Nephron progenitor cell (in vitro differentiated cells): ENCODE data around the gene BTBD9.
A peak's percentile ranks its signal among the peaks of the same experiment; 100 is the strongest.

Experiments
- DNase-seq: peaks from one replicate; pipeline ENCODE4 v3.0.0; 2021
- H3K27ac Mint-ChIP-seq: 2 replicates; pipeline ENCODE4 v1.8.0; 2021; ENCODE audit warnings: mild to moderate bottlenecking, moderate library complexity, mixed read lengths
- H3K27me3 Mint-ChIP-seq: 2 replicates; pipeline ENCODE4 v1.8.0; 2021; ENCODE audit warnings: mild to moderate bottlenecking, low read depth, mixed read lengths; ENCODE audit not compliant: poor library complexity
- H3K36me3 Mint-ChIP-seq: 2 replicates; pipeline ENCODE4 v1.8.0; 2021; ENCODE audit warnings: low read depth, mixed read lengths
- H3K4me1 Mint-ChIP-seq: 2 replicates; pipeline ENCODE4 v1.8.0; 2021; ENCODE audit warnings: mixed read lengths
- H3K4me3 Mint-ChIP-seq: 2 replicates; pipeline ENCODE4 v1.8.0; 2021; ENCODE audit warnings: mild to moderate bottlenecking, moderate library complexity, mixed read lengths
- H3K9me3 Mint-ChIP-seq: 2 replicates; pipeline ENCODE4 v1.8.0; 2021; ENCODE audit warnings: mild to moderate bottlenecking, moderate library complexity, mixed read lengths
- TF ChIP-seq, protein P1 (sequence below): fragments of 200-600 bp; sonication (generic); IDR thresholded peaks from 2 replicates; pipeline ENCODE4 v1.5.0; 2021; ENCODE audit warnings: antibody characterized with exemption

BTBD9 gene

GRCh38 chr6:38646166-38646878 is 6.6 kb upstream of the BTBD9 start:
- peaks cover 4% of the 10 kb centered on the region for H3K27me3 Mint-ChIP-seq
- TF ChIP-seq, protein P1, sequence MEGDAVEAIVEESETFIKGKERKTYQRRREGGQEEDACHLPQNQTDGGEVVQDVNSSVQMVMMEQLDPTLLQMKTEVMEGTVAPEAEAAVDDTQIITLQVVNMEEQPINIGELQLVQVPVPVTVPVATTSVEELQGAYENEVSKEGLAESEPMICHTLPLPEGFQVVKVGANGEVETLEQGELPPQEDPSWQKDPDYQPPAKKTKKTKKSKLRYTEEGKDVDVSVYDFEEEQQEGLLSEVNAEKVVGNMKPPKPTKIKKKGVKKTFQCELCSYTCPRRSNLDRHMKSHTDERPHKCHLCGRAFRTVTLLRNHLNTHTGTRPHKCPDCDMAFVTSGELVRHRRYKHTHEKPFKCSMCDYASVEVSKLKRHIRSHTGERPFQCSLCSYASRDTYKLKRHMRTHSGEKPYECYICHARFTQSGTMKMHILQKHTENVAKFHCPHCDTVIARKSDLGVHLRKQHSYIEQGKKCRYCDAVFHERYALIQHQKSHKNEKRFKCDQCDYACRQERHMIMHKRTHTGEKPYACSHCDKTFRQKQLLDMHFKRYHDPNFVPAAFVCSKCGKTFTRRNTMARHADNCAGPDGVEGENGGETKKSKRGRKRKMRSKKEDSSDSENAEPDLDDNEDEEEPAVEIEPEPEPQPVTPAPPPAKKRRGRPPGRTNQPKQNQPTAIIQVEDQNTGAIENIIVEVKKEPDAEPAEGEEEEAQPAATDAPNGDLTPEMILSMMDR = no peak
- peaks cover 19% of the 10 kb centered on the region for H3K36me3 Mint-ChIP-seq
- peaks cover 6% of the 10 kb centered on the region for H3K9me3 Mint-ChIP-seq
- peaks cover 4% of the 10 kb centered on the region for H3K4me1 Mint-ChIP-seq
- no peak overlapping the region for H3K4me3 Mint-ChIP-seq
- no peak overlapping the region for H3K27ac Mint-ChIP-seq
- DNase-seq = no peak

DNA sequence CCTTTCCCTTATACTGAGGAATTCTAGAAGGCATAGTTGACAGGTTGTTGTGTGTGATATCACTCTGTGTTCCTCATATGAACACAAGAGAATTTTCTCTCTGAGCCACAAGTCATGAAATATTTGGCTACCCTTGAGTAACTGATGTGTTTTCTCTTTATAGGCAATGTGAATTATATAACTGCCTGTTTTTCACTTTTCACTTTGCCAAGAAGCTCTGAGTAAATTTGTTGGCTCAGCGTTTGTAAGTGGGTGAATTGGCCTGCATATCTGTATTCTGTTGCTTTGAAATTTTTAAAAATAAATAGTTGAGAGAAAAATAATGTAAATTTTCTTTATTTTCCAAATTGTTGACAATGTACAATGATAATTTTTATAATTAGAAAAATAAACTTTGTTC is 5.2 kb upstream of the BTBD9 start:
- TF ChIP-seq, protein P1 = no peak
- Mint-ChIP-seq H3K27me3 (peaks cover 4% of the 10 kb centered on the region), H3K4me3 (no peak overlapping the region), H3K9me3 (no peaks in the 10 kb centered on the region), H3K4me1 (peaks cover 11% of the 10 kb centered on the region), H3K27ac (no peak overlapping the region), H3K36me3 (peaks cover 6% of the 10 kb centered on the region)
- DNase-seq = no peak

DNA sequence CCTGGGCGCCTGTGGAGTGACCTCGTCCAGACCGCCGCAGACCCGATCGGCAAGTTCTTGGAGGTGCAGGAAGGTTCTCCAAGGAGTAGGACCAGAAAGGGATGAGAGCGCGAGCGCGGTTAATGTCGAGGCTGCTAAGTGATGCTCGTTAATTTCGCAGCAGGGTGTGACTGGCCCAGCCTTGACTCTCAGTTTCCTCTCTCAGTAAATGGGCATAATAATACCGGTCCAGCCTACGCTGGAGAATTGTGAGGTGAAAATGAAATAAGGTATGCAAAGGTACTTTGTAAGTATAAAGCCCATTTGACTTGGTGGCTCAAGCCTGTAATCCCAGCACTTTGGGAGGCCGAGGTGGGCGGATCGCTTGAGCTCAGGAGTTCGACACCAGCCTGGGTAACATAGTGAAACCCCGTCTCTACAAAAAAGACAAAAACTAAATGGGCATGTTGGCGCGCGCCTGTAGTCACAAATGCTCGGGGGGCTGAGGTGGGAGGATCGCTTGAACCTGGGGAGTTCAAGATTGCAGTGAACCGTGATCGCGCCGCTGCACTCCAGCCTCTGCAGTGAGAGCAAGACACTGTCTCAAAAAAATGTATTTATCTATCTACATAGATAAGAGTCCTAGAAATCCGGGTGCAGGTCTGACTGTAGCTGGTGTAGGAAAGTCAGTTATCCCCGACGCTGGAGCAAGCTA is 634 bp upstream of the BTBD9 start:
- H3K9me3 Mint-ChIP-seq = no peaks in the 10 kb centered on the region
- H3K4me1 Mint-ChIP-seq = peaks cover 18% of the 10 kb centered on the region
- TF ChIP-seq, protein P1 = no peak
- H3K4me3 Mint-ChIP-seq = peak overlapping the region; percentile 88
- DNase-seq = peak; percentile 4
- H3K27me3 Mint-ChIP-seq = peaks cover 9% of the 10 kb centered on the region
- H3K36me3 Mint-ChIP-seq = peaks cover 4% of the 10 kb centered on the region
- H3K27ac Mint-ChIP-seq = peak overlapping the region; percentile 38

GRCh38 chr6:38638941-38639497 is 710 bp downstream of the BTBD9 start:
- no peak overlapping the region for H3K27ac Mint-ChIP-seq
- TF ChIP-seq, protein P1 = no peak

DNA sequence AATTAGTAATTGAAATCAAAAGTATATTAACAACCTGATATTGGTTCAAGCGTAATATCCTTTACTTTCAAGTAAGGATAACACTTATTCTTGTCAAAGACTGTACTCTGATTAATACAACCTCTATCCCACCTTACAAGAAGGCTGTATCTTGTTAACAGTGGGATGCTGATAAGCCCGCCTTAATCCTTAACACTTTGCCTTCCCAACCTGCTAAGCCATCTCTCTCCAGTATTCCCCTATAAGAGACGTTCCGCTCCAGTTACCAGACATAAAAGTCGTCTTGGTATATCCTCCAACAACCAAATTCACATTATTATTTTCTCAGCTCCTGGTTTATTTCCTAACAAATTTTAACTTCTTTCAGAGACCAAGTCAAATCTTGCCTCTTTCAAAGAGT is 2.0 kb downstream of the BTBD9 start:
- TF ChIP-seq, protein P1 = no peak
- Mint-ChIP-seq H3K27me3 (peaks cover 9% of the 10 kb centered on the region), H3K9me3 (no peaks in the 10 kb centered on the region), H3K36me3 (no peaks in the 10 kb centered on the region), H3K4me1 (peaks cover 18% of the 10 kb centered on the region), H3K4me3 (no peak overlapping the region), H3K27ac (no peak overlapping the region)
- no peak for DNase-seq

More at GRCh38 chr6:38638941-38639497, 710 bp downstream of the BTBD9 start:
- peaks cover 4% of the 10 kb centered on the region for H3K36me3 Mint-ChIP-seq
- peak overlapping the region; percentile 88 for H3K4me3 Mint-ChIP-seq
- peaks cover 9% of the 10 kb centered on the region for H3K27me3 Mint-ChIP-seq
- H3K9me3 Mint-ChIP-seq = no peaks in the 10 kb centered on the region
- DNase-seq = peak; percentile 36
- H3K4me1 Mint-ChIP-seq = peaks cover 18% of the 10 kb centered on the region
